Measurements from ENCODE around the gene ZPLD1.

GRCh38 chr3:102526865-102527264, 92.0 kb downstream of the ZPLD1 start:
- TF ChIP-seq GATA2 (IDR thresholded peaks at IDR 0.05; ENCODE audit: low read depth, low read length) (no peak), GATA3 (IDR thresholded peaks at IDR 0.05; ENCODE audit: low read depth, low read length) (no peak)
